GM23338 (cell line): Measurements from ENCODE around the gene CYBA. TPM values are rescaled to one million over a fixed set of nuclear protein-coding genes. Genes with fewer than 3 reads are reported as not detected.

ENCODE experiments used
- ATAC-seq: fragments of 200-7000 bp; cut with Tn5 transposase; 3 replicates; pipeline ENCODE4 v1.9.1; 2020
- DNase-seq: peaks from one replicate; pipeline ENCODE4 v3.0.0-alpha.2; 2015; ENCODE audit warnings: low spot score
- H2AFZ ChIP-seq: fragments of 200-600 bp; sonication (generic); 2 replicates; pipeline ENCODE4 v1.8.0; 2016; ENCODE audit warnings: antibody characterized with exemption, mild to moderate bottlenecking, moderate library complexity
- H3F3A ChIP-seq: fragments of 200-600 bp; sonication (generic); replicated peaks from 2 replicates; pipeline ENCODE4 v1.8.0; 2017; ENCODE audit warnings: antibody characterized with exemption, mixed run types, low read depth
- H3K27ac ChIP-seq: fragments of 200-600 bp; sonication (generic); 2 replicates; pipeline ENCODE4 v1.6.1; 2016; ENCODE audit warnings: low read depth
- H3K27me3 ChIP-seq: fragments of 200-600 bp; sonication (generic); 2 replicates; pipeline ENCODE4 v1.8.0; 2016; ENCODE audit warnings: mild to moderate bottlenecking, mixed run types, moderate library complexity; ENCODE audit not compliant: insufficient read depth
- H3K36me3 ChIP-seq: fragments of 200-600 bp; sonication (generic); 2 replicates; pipeline ENCODE4 v1.8.0; 2016; ENCODE audit warnings: mild to moderate bottlenecking; ENCODE audit not compliant: insufficient read depth
- H3K4me1 ChIP-seq: fragments of 200-600 bp; sonication (generic); 2 replicates; pipeline ENCODE4 v1.8.0; 2016; ENCODE audit warnings: mild to moderate bottlenecking, moderate library complexity; ENCODE audit not compliant: insufficient read depth
- H3K4me2 ChIP-seq: fragments of 200-600 bp; sonication (generic); 2 replicates; pipeline ENCODE4 v1.7.1; 2017; ENCODE audit warnings: mixed run types
- H3K4me3 ChIP-seq: fragments of 200-600 bp; sonication (generic); 2 replicates; pipeline ENCODE4 v1.6.1; 2016; ENCODE audit warnings: mixed run types
- H3K79me2 ChIP-seq: fragments of 200-600 bp; sonication (generic); replicated peaks from 2 replicates; pipeline ENCODE4 v1.8.0; 2017; ENCODE audit warnings: mild to moderate bottlenecking; ENCODE audit not compliant: insufficient read depth
- H3K9me2 ChIP-seq: fragments of 200-600 bp; sonication (generic); 2 replicates; pipeline ENCODE4 v1.8.0; 2017; ENCODE audit not compliant: insufficient read depth
- H4K20me1 ChIP-seq: fragments of 200-600 bp; sonication (generic); replicated peaks from 2 replicates; pipeline ENCODE4 v1.8.0; 2017; ENCODE audit warnings: mild to moderate bottlenecking; ENCODE audit not compliant: insufficient read depth
- H3K27ac Mint-ChIP-seq: 2 replicates; pipeline ENCODE4 v1.8.0; 2020; ENCODE audit warnings: inconsistent platforms, mild to moderate bottlenecking, moderate library complexity, mixed read lengths
- H3K27me3 Mint-ChIP-seq: 3 replicates; pipeline ENCODE4 v1.8.0; 2022; ENCODE audit warnings: low read depth, mild to moderate bottlenecking, moderate library complexity, mixed read lengths, inconsistent platforms; ENCODE audit not compliant: insufficient read depth, poor library complexity
- H3K36me3 Mint-ChIP-seq: 3 replicates; pipeline ENCODE4 v1.8.0; 2021; ENCODE audit warnings: low read depth, mild to moderate bottlenecking, inconsistent platforms, moderate library complexity, mixed read lengths
- H3K4me1 Mint-ChIP-seq: 3 replicates; pipeline ENCODE4 v1.8.0; 2020; ENCODE audit warnings: mild to moderate bottlenecking, inconsistent platforms, mixed read lengths
- H3K4me3 Mint-ChIP-seq: 3 replicates; pipeline ENCODE4 v1.8.0; 2021; ENCODE audit warnings: moderate library complexity, mild to moderate bottlenecking, inconsistent platforms, mixed read lengths
- H3K9me3 Mint-ChIP-seq: 3 replicates; pipeline ENCODE4 v1.8.0; 2020; ENCODE audit warnings: moderate library complexity, mild to moderate bottlenecking, inconsistent platforms, mixed read lengths
- CREB1 ChIP-seq: fragments of 250-450 bp; sonication (Bioruptor Pico); IDR thresholded peaks from 2 replicates; pipeline ENCODE4 v1.5.0; 2020; ENCODE audit warnings: low read depth, mild to moderate bottlenecking, moderate library complexity
- EZH2 ChIP-seq: fragments of 200-600 bp; sonication (generic); IDR thresholded peaks from one replicate; pipeline ENCODE4 v1.8.0; 2017; ENCODE audit warnings: antibody characterized with exemption, mild to moderate bottlenecking, low read depth; ENCODE audit not compliant: unreplicated experiment
- EZH2phosphoT487 ChIP-seq: fragments of 200-600 bp; sonication (generic); IDR thresholded peaks from one replicate; pipeline ENCODE4 v1.8.1; 2018; ENCODE audit warnings: antibody characterized with exemption; ENCODE audit not compliant: unreplicated experiment
- JUNB ChIP-seq: IDR thresholded peaks from one replicate; pipeline ENCODE4 v1.6.1; 2016; ENCODE audit warnings: antibody characterized with exemption; ENCODE audit not compliant: unreplicated experiment
- NANOG ChIP-seq: IDR thresholded peaks from 2 replicates; pipeline ENCODE4 v1.6.1; 2016; ENCODE audit warnings: antibody characterized with exemption, borderline replicate concordance
- POLR2AphosphoS5 ChIP-seq: IDR thresholded peaks from 2 replicates; pipeline ENCODE4 v1.6.1; 2016; ENCODE audit warnings: antibody characterized with exemption, low read depth
- STAT1 ChIP-seq: IDR thresholded peaks from one replicate; pipeline ENCODE4 v1.6.1; 2016; ENCODE audit warnings: antibody characterized with exemption; ENCODE audit not compliant: unreplicated experiment
- ZNF114 ChIP-seq: fragments of 250-450 bp; sonication (Bioruptor Pico); IDR thresholded peaks from 2 replicates; pipeline ENCODE4 v1.5.0; 2020; ENCODE audit warnings: mild to moderate bottlenecking, moderate library complexity
- ZNF331 ChIP-seq: fragments of 250-450 bp; sonication (Bioruptor Pico); IDR thresholded peaks from 2 replicates; pipeline ENCODE4 v1.5.0; 2020; ENCODE audit warnings: low read depth, mild to moderate bottlenecking, moderate library complexity
- polyA plus RNA-seq: library from polyadenylated mRNA; unstranded; fragments of >200 nt; fragmentation: Nextera tagmentation; extraction: Ambion mirVana; gene quantifications from 2 replicates; pipeline ENCODE4 v1.2.1, GENCODE V29; 2016
- total RNA-seq: library from RNA; depleted of rRNA; stranded (reverse); fragments of >200 nt; shearing (Covaris generic); gene quantifications from 2 replicates; pipeline ENCODE4 v1.2.3, GENCODE V29; 2014
- TF ChIP-seq, protein P1 (sequence below), 2 experiments: fragments of 200-600 bp in 1 of 2; sonication (generic) in 1 of 2; conservative IDR thresholded peaks; 2 replicates each; pipeline versions ENCODE4 v1.5.1 to v1.6.1; 2016 to 2017; ENCODE audit warnings: antibody characterized with exemption in 2 of 2, low read depth in 2 of 2, mild to moderate bottlenecking in 2 of 2, moderate library complexity in 1 of 2
- TF ChIP-seq, protein P2 (sequence below): IDR thresholded peaks from one replicate; pipeline ENCODE4 v1.6.1; 2018; ENCODE audit warnings: antibody characterized with exemption; ENCODE audit not compliant: unreplicated experiment
- TF ChIP-seq, protein P3 (sequence below): fragments of 250-450 bp; sonication (Bioruptor Pico); IDR thresholded peaks from 2 replicates; pipeline ENCODE4 v1.5.0; 2020; ENCODE audit warnings: mild to moderate bottlenecking, moderate library complexity

Gene CYBA
- total and polyA plus RNA-seq, 2 experiments from 2014 or later, result 275 to 281 TPM

DNA sequence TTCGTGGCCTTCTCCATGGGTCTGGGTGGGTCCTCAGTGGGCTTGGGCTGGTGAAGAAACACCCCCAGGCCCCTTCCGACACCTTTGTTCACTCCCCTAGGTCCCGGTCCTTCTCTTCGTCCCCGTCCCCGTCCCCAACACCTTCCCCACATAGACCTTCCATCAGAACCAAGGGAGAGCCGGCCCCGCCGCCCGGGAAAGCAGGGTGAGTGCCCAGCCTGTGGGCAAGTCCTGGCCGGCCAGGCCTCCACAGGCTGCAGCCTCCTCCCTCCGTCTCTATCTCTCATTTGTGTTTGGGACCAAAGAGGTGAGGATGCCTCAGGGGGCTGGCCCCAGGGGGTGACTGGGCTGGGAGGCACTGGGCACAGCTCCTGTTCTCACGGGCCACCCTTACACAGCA lies 27.0 kb downstream of the CYBA start:
- peaks cover 16% of the 10 kb centered on the region for H3K4me1 Mint-ChIP-seq
- no peaks in the 10 kb centered on the region; the same call in 1 of the 2 replicates for H3K4me1 ChIP-seq
- H3K27ac Mint-ChIP-seq, result no peak overlapping the region
- peaks cover 16% of the 10 kb centered on the region; the same call in 1 of the 2 replicates for H3K79me2 ChIP-seq
- H3K4me3 Mint-ChIP-seq, result no peak overlapping the region
- TF ChIP-seq, protein P1, sequence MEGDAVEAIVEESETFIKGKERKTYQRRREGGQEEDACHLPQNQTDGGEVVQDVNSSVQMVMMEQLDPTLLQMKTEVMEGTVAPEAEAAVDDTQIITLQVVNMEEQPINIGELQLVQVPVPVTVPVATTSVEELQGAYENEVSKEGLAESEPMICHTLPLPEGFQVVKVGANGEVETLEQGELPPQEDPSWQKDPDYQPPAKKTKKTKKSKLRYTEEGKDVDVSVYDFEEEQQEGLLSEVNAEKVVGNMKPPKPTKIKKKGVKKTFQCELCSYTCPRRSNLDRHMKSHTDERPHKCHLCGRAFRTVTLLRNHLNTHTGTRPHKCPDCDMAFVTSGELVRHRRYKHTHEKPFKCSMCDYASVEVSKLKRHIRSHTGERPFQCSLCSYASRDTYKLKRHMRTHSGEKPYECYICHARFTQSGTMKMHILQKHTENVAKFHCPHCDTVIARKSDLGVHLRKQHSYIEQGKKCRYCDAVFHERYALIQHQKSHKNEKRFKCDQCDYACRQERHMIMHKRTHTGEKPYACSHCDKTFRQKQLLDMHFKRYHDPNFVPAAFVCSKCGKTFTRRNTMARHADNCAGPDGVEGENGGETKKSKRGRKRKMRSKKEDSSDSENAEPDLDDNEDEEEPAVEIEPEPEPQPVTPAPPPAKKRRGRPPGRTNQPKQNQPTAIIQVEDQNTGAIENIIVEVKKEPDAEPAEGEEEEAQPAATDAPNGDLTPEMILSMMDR (conservative IDR thresholded peaks at IDR 0.05; ENCODE audit: low read depth in 2 of 2), result no peak
- TF ChIP-seq JUNB, result no peak
- no peak for TF ChIP-seq POLR2AphosphoS5
- TF ChIP-seq, protein P2, sequence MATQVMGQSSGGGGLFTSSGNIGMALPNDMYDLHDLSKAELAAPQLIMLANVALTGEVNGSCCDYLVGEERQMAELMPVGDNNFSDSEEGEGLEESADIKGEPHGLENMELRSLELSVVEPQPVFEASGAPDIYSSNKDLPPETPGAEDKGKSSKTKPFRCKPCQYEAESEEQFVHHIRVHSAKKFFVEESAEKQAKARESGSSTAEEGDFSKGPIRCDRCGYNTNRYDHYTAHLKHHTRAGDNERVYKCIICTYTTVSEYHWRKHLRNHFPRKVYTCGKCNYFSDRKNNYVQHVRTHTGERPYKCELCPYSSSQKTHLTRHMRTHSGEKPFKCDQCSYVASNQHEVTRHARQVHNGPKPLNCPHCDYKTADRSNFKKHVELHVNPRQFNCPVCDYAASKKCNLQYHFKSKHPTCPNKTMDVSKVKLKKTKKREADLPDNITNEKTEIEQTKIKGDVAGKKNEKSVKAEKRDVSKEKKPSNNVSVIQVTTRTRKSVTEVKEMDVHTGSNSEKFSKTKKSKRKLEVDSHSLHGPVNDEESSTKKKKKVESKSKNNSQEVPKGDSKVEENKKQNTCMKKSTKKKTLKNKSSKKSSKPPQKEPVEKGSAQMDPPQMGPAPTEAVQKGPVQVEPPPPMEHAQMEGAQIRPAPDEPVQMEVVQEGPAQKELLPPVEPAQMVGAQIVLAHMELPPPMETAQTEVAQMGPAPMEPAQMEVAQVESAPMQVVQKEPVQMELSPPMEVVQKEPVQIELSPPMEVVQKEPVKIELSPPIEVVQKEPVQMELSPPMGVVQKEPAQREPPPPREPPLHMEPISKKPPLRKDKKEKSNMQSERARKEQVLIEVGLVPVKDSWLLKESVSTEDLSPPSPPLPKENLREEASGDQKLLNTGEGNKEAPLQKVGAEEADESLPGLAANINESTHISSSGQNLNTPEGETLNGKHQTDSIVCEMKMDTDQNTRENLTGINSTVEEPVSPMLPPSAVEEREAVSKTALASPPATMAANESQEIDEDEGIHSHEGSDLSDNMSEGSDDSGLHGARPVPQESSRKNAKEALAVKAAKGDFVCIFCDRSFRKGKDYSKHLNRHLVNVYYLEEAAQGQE, result no peak
- TF ChIP-seq ZNF331 (CRISPR knock-in tag), result no peak
- no peak for TF ChIP-seq CREB1 (CRISPR knock-in tag)
- TF ChIP-seq EZH2, result no peak
- no peak for TF ChIP-seq EZH2phosphoT487
- no peak for TF ChIP-seq STAT1
- TF ChIP-seq, protein P3, sequence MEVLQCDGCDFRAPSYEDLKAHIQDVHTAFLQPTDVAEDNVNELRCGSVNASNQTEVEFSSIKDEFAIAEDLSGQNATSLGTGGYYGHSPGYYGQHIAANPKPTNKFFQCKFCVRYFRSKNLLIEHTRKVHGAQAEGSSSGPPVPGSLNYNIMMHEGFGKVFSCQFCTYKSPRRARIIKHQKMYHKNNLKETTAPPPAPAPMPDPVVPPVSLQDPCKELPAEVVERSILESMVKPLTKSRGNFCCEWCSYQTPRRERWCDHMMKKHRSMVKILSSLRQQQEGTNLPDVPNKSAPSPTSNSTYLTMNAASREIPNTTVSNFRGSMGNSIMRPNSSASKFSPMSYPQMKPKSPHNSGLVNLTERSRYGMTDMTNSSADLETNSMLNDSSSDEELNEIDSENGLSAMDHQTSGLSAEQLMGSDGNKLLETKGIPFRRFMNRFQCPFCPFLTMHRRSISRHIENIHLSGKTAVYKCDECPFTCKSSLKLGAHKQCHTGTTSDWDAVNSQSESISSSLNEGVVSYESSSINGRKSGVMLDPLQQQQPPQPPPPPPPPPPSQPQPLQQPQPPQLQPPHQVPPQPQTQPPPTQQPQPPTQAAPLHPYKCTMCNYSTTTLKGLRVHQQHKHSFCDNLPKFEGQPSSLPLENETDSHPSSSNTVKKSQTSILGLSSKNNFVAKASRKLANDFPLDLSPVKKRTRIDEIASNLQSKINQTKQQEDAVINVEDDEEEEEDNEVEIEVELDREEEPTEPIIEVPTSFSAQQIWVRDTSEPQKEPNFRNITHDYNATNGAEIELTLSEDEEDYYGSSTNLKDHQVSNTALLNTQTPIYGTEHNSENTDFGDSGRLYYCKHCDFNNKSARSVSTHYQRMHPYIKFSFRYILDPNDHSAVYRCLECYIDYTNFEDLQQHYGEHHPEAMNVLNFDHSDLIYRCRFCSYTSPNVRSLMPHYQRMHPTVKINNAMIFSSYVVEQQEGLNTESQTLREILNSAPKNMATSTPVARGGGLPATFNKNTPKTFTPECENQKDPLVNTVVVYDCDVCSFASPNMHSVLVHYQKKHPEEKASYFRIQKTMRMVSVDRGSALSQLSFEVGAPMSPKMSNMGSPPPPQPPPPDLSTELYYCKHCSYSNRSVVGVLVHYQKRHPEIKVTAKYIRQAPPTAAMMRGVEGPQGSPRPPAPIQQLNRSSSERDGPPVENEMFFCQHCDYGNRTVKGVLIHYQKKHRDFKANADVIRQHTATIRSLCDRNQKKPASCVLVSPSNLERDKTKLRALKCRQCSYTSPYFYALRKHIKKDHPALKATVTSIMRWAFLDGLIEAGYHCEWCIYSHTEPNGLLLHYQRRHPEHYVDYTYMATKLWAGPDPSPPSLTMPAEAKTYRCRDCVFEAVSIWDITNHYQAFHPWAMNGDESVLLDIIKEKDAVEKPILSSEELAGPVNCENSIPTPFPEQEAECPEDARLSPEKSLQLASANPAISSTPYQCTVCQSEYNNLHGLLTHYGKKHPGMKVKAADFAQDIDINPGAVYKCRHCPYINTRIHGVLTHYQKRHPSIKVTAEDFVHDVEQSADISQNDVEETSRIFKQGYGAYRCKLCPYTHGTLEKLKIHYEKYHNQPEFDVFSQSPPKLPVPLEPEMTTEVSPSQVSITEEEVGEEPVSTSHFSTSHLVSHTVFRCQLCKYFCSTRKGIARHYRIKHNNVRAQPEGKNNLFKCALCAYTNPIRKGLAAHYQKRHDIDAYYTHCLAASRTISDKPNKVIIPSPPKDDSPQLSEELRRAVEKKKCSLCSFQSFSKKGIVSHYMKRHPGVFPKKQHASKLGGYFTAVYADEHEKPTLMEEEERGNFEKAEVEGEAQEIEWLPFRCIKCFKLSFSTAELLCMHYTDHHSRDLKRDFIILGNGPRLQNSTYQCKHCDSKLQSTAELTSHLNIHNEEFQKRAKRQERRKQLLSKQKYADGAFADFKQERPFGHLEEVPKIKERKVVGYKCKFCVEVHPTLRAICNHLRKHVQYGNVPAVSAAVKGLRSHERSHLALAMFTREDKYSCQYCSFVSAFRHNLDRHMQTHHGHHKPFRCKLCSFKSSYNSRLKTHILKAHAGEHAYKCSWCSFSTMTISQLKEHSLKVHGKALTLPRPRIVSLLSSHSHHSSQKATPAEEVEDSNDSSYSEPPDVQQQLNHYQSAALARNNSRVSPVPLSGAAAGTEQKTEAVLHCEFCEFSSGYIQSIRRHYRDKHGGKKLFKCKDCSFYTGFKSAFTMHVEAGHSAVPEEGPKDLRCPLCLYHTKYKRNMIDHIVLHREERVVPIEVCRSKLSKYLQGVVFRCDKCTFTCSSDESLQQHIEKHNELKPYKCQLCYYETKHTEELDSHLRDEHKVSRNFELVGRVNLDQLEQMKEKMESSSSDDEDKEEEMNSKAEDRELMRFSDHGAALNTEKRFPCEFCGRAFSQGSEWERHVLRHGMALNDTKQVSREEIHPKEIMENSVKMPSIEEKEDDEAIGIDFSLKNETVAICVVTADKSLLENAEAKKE (CRISPR knock-in tag), result no peak
- no peak for TF ChIP-seq NANOG
- no peak for TF ChIP-seq ZNF114
- H3K27ac ChIP-seq, result no peak overlapping the region
- peaks cover 46% of the 10 kb centered on the region for H3K36me3 Mint-ChIP-seq
- ATAC-seq (no peak), DNase-seq (no peak)
- no peaks in the 10 kb centered on the region for H3K9me2 ChIP-seq
- peaks cover 9% of the 10 kb centered on the region for H3K27me3 Mint-ChIP-seq
- H3F3A ChIP-seq, result no peaks in the 10 kb centered on the region; the same call in 1 of the 2 replicates
- H3K4me2 ChIP-seq, result no peak overlapping the region
- no peak overlapping the region for H2AFZ ChIP-seq
- no peaks in the 10 kb centered on the region; the same call in 1 of the 2 replicates for H3K36me3 ChIP-seq
- H3K4me3 ChIP-seq, result no peak overlapping the region
- H3K27me3 ChIP-seq, result no peaks in the 10 kb centered on the region
- H3K9me3 Mint-ChIP-seq, result no peaks in the 10 kb centered on the region
- H4K20me1 ChIP-seq, result peaks cover 10% of the 10 kb centered on the region
